ENCODE results near the gene UGT1A9. TPM values are rescaled to one million over a fixed set of nuclear protein-coding genes. Genes with fewer than 3 reads are reported as not detected.

UGT1A9 gene
- total and polyA plus RNA-seq, 7 donors = 0.36 TPM; not detected in 6

GRCh38 chr2:233778030-233778429, 106.3 kb downstream of the UGT1A9 start, which contains the start of gene MROH2A:
TSS of gene MROH2A (plus strand) at chr2:233778330. CDS start at chr2:233779359, 1,029 bp downstream.
- TF ChIP-seq EP300 (IDR thresholded peaks at IDR 0.05) (no peak), POLR2AphosphoS5 (IDR thresholded peaks at IDR 0.05) (no peak), POLR2A (IDR thresholded peaks at IDR 0.05) (no peak), CTCF (IDR thresholded peaks at IDR 0.05) (no peak)
- Histone ChIP-seq H3K27ac (no peak within 1 kb of the TSS), H3K9me3 (no peaks in the 10 kb centered on the region), H3K4me3 (no peak within 1 kb of the TSS), H3K36me3 (no peaks in the 10 kb centered on the region), H3K4me1 (no peaks in the 10 kb centered on the region), H3K27me3 (no peaks in the 10 kb centered on the region)
- intact Hi-C loops (cut with DNase I) = no loop called here
- DNase-seq = no peak
- WGBS, 2 donors = 87 to 88% methylated on average over 2 of the region's 2 CpGs

- no peaks in the 10 kb centered on the region for H3K27me3 ChIP-seq
- H3K27ac ChIP-seq = no peak overlapping the region
- intact Hi-C loops (cut with DNase I) = no loop called here
- no peaks in the 10 kb centered on the region for H3K36me3 ChIP-seq
- no peak for DNase-seq
- TF ChIP-seq POLR2A (IDR thresholded peaks at IDR 0.05) (no peak), POLR2AphosphoS5 (IDR thresholded peaks at IDR 0.05) (no peak), CTCF (IDR thresholded peaks at IDR 0.05) (no peak), EP300 (IDR thresholded peaks at IDR 0.05) (no peak)
- 89 to 92% methylated on average over 4 of the region's 4 CpGs for WGBS, 2 donors
- no peaks in the 10 kb centered on the region for H3K9me3 ChIP-seq
- no peak overlapping the region for H3K4me3 ChIP-seq
- no peaks in the 10 kb centered on the region for H3K4me1 ChIP-seq
Measured at GRCh38 chr2:233779722-233780121, 108.0 kb downstream of the UGT1A9 start.

DNA sequence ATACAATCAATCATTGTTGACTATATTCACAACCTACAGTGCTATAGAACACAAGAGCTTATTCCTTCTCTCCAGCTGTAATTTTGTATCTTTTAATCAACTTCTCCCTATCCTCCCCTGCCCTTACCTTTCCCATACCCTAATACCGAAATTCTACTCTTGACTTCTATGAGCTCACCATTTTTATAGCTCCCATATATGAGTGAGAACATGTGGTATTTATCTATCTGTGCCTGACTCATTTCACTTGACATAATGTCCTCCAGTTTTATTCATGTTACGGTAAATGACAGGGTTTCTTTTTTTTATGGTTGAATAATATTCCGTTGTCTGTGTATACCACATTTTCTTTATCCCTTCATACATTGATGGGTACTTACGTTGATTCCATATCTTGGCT, 109.1 kb downstream of the UGT1A9 start:
- H3K9me3 ChIP-seq = no peaks in the 10 kb centered on the region
- H3K36me3 ChIP-seq = no peaks in the 10 kb centered on the region
- H3K27ac ChIP-seq = no peak overlapping the region
- no peak for DNase-seq
- H3K4me3 ChIP-seq = no peak overlapping the region
- no peaks in the 10 kb centered on the region for H3K4me1 ChIP-seq
- TF ChIP-seq CTCF (IDR thresholded peaks at IDR 0.05) (no peak), POLR2A (IDR thresholded peaks at IDR 0.05) (no peak), EP300 (IDR thresholded peaks at IDR 0.05) (no peak), POLR2AphosphoS5 (IDR thresholded peaks at IDR 0.05) (no peak)
- 67 to 85% methylated on average over 4 of the region's 4 CpGs for WGBS, 2 donors
- H3K27me3 ChIP-seq = no peaks in the 10 kb centered on the region
- intact Hi-C loops (cut with DNase I) = no loop called here

GRCh38 chr2:233789554-233789953, 117.9 kb downstream of the UGT1A9 start:
- TF ChIP-seq EP300 (IDR thresholded peaks at IDR 0.05) = no peak
- no peak for TF ChIP-seq CTCF (IDR thresholded peaks at IDR 0.05)
- no peak for TF ChIP-seq POLR2AphosphoS5 (IDR thresholded peaks at IDR 0.05)
- no peak for TF ChIP-seq POLR2A (IDR thresholded peaks at IDR 0.05)
- Histone ChIP-seq H3K36me3 (no peaks in the 10 kb centered on the region), H3K4me3 (no peak overlapping the region), H3K27me3 (no peaks in the 10 kb centered on the region), H3K4me1 (no peaks in the 10 kb centered on the region), H3K9me3 (no peaks in the 10 kb centered on the region), H3K27ac (no peak overlapping the region)
- WGBS, 2 donors = 94 to 96% methylated on average over 7 of the region's 7 CpGs
- no peak for DNase-seq
- intact Hi-C loops (cut with DNase I) = no loop called here
